ENCODE results near the gene RASGRF2.

DNA sequence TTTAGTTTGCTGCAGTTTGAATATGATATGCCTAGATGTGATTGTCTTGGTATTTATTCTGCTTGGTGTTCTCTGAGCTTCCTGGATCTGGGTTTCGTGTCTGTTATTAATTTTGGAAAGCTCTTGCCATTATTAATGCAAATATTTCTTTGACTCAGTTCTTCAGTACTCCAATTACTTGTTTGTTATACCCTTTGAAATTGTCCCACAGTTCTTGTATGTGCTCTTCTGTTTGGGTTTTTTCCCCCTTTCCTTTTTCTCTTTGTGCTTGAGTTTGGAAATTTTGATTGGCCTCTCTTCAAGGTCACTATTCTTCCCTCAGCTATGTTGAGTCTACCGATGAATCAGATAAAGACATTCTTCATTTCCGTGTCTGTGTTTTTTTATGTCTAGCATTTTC lies 176.4 kb downstream of the RASGRF2 start:
- TF ChIP-seq CTCF (IDR thresholded peaks at IDR 0.05) (no peak), ZFX (IDR thresholded peaks at IDR 0.05; ENCODE audit: borderline replicate concordance) (no peak)
